ENCODE data around the gene CRIM1.

DNA sequence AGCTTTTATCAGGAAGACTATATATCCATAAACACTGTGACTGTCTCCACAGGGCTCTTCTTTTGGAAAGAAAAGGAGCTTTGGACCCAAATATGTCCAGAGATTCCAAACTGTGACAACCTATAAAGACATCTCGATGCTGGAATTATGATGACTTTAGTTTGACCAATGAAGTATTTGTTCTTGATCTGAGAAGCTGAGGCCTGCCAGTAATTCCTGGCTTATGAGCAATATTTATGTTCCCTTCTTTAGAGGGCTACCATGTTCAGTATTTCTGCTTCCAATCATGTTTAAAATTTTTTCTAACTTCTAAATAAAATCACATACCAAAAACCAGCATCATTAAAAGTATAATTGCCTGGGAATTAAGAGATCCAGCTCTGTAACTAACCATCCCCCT, 201.3 kb downstream of the CRIM1 start:
- TF ChIP-seq, protein P1, sequence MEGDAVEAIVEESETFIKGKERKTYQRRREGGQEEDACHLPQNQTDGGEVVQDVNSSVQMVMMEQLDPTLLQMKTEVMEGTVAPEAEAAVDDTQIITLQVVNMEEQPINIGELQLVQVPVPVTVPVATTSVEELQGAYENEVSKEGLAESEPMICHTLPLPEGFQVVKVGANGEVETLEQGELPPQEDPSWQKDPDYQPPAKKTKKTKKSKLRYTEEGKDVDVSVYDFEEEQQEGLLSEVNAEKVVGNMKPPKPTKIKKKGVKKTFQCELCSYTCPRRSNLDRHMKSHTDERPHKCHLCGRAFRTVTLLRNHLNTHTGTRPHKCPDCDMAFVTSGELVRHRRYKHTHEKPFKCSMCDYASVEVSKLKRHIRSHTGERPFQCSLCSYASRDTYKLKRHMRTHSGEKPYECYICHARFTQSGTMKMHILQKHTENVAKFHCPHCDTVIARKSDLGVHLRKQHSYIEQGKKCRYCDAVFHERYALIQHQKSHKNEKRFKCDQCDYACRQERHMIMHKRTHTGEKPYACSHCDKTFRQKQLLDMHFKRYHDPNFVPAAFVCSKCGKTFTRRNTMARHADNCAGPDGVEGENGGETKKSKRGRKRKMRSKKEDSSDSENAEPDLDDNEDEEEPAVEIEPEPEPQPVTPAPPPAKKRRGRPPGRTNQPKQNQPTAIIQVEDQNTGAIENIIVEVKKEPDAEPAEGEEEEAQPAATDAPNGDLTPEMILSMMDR (IDR thresholded peaks at IDR 0.05): no peak
- TF ChIP-seq ZFX (IDR thresholded peaks at IDR 0.05; ENCODE audit: borderline replicate concordance): no peak

Measured in 22Rv1 (cell line).